K562 (cell line): ENCODE results near the gene STX1B. TPM values are rescaled to one million over a fixed set of nuclear protein-coding genes. Genes with fewer than 3 reads are reported as not detected.
A peak's percentile ranks its signal among the peaks of the same experiment; 100 is the strongest.

Experiments
- ATAC-seq: fragments of 200-7000 bp; cut with Tn5 transposase; 3 replicates; pipeline ENCODE4 v1.9.1; 2020; ENCODE audit warnings: moderate library complexity
- BruUV-seq: library from RNA; stranded (reverse); fragments of 400-500 nt; replicated peaks from 2 replicates; lab custom pipeline; 2021; lab: Mats Ljungman, UMichigan
- CTCF ChIA-PET: fragments of 300-600 bp; formaldehyde crosslinking; extraction: SDS; loops from one replicate; lab custom pipeline; 2021; ENCODE audit warnings: low intra/inter-chr PET ratio; lab: Yijun Ruan, JAX
- POLR2A ChIA-PET: fragments of 300-600, 350-650 bp; sonication (Branson Sonifier 250); formaldehyde crosslinking; extraction: SDS; loops from one replicate; lab custom pipeline; 2021; ENCODE audit warnings: antibody characterized with exemption, inconsistent platforms; lab: Yijun Ruan, JAX
- DNase-seq, 4 experiments: peaks; one replicate each; pipeline versions ENCODE4 v3.0.0 to v3.0.0-alpha.2; 2011 to 2018; ENCODE audit warnings: low spot score in 3 of 4, mixed read lengths in 3 of 4; ENCODE audit errors: extremely low read depth in 1 of 4
- FAIRE-seq: peaks from 2 replicates; lab custom pipeline; 2011; peaks lifted over from hg19 to GRCh38; lab: Jason Lieb, UNC
- H2AFZ ChIP-seq: 2 replicates; pipeline ENCODE4 v1.6.0; 2011; ENCODE audit warnings: low read depth, low read length, control low read depth, inconsistent platforms
- H3K27ac ChIP-seq: fragments of 200-600 bp; 3 replicates; pipeline ENCODE4 v1.8.0; 2011; ENCODE audit warnings: low read depth, mild to moderate bottlenecking, control low read depth, inconsistent platforms, low read length, moderate library complexity, mixed read lengths; ENCODE audit errors: extremely low read depth
- H3K27me3 ChIP-seq, 2 experiments: fragments of 300-600 bp in 1 of 2; 2 replicates in 1 of 2; 3 replicates in 1 of 2; pipeline versions ENCODE4 v1.6.0 to v1.8.0; 2011; ENCODE audit warnings: inconsistent platforms in 2 of 2, low read length in 2 of 2, mild to moderate bottlenecking in 1 of 2, mixed read lengths in 1 of 2, moderate library complexity in 1 of 2; ENCODE audit not compliant: control insufficient read depth in 2 of 2, insufficient read depth in 2 of 2
- H3K36me3 ChIP-seq: fragments of 300-600 bp; 3 replicates; pipeline ENCODE4 v1.8.0; 2011; ENCODE audit warnings: mild to moderate bottlenecking, low read length, inconsistent platforms; ENCODE audit not compliant: control insufficient read depth, insufficient read depth
- H3K4me1 ChIP-seq, 2 experiments: fragments of 200-600 bp in 1 of 2; replicated peaks in 1 of 2; 2 replicates in 1 of 2; 3 replicates in 1 of 2; pipeline versions ENCODE4 v1.5.1 to v1.8.0; 2011; ENCODE audit warnings: inconsistent platforms in 2 of 2, low read length in 2 of 2, mild to moderate bottlenecking in 1 of 2, mixed read lengths in 1 of 2, moderate library complexity in 1 of 2; ENCODE audit not compliant: control insufficient read depth in 2 of 2, insufficient read depth in 2 of 2
- H3K4me2 ChIP-seq: 2 replicates; pipeline ENCODE4 v1.6.1; 2011; ENCODE audit warnings: low read length, control low read depth, inconsistent platforms, mixed read lengths; ENCODE audit not compliant: insufficient read depth
- H3K4me3 ChIP-seq: fragments of 200-600 bp; sonication (generic), shearing (Covaris generic); 2 replicates; pipeline ENCODE4 v1.5.1; 2016; ENCODE audit warnings: control low read depth, inconsistent platforms
- H3K79me2 ChIP-seq: fragments of 200-600 bp; 3 replicates; pipeline ENCODE4 v1.8.0; 2011; ENCODE audit warnings: low read length, inconsistent platforms; ENCODE audit not compliant: control insufficient read depth, insufficient read depth
- H3K9ac ChIP-seq, 2 experiments: 2 replicates each; pipeline versions ENCODE4 v1.6.0 to v1.6.1; 2011; ENCODE audit warnings: low read depth in 2 of 2, low read length in 2 of 2, control low read depth in 1 of 2, inconsistent platforms in 1 of 2, mild to moderate bottlenecking in 1 of 2, mixed read lengths in 1 of 2; ENCODE audit not compliant: insufficient read depth in 1 of 2
- H3K9me1 ChIP-seq: one replicate; pipeline ENCODE4 v1.6.0; 2011; ENCODE audit warnings: inconsistent platforms, mild to moderate bottlenecking, low read length, moderate library complexity; ENCODE audit not compliant: control insufficient read depth, insufficient read depth
- H3K9me3 ChIP-seq: replicated peaks from 2 replicates; pipeline ENCODE4 v1.5.1; 2011; ENCODE audit warnings: low read depth, low read length, inconsistent platforms; ENCODE audit not compliant: control insufficient read depth, insufficient read depth
- H4K20me1 ChIP-seq: replicated peaks from 2 replicates; pipeline ENCODE4 v1.6.1; 2011; ENCODE audit warnings: low read length, inconsistent platforms, mixed read lengths; ENCODE audit not compliant: control insufficient read depth, insufficient read depth
- CREBBP ChIP-seq: IDR thresholded peaks from one replicate; pipeline ENCODE4 v1.6.1; 2012; ENCODE audit warnings: low read depth, mild to moderate bottlenecking, control low read depth, inconsistent platforms, low read length
- ELK3 ChIP-seq: fragments of 450-650 bp; formaldehyde crosslinking; IDR thresholded peaks from 2 replicates; pipeline ENCODE4 v1.4.0; 2020; ENCODE audit warnings: mild to moderate bottlenecking
- HINFP ChIP-seq: fragments of 450-650 bp; conservative IDR thresholded peaks from 2 replicates; pipeline ENCODE4 v1.6.1; 2016; ENCODE audit warnings: missing genetic modification characterization, low read depth, mild to moderate bottlenecking, control low read depth, missing compliant biosample characterization
- MTA3 ChIP-seq: fragments of 450-650 bp; formaldehyde crosslinking; IDR thresholded peaks from 2 replicates; pipeline ENCODE4 v1.6.1; 2017; ENCODE audit warnings: mild to moderate bottlenecking, borderline replicate concordance
- NFATC3 ChIP-seq: fragments of 450-650 bp; IDR thresholded peaks from 2 replicates; pipeline ENCODE4 v1.6.1; 2017; ENCODE audit warnings: mild to moderate bottlenecking
- TAL1 ChIP-seq: fragments of 450-650 bp; IDR thresholded peaks from 2 replicates; pipeline ENCODE4 v1.6.1; 2016; ENCODE audit warnings: mild to moderate bottlenecking
- TSHZ1 ChIP-seq: fragments of 250-450 bp; sonication (Bioruptor Pico); IDR thresholded peaks from 2 replicates; pipeline ENCODE4 v1.4.0; 2020; ENCODE audit warnings: mild to moderate bottlenecking, moderate library complexity
- ZFP1 ChIP-seq: fragments of 450-650 bp; formaldehyde crosslinking; IDR thresholded peaks from 2 replicates; pipeline ENCODE4 v1.4.0; 2020; ENCODE audit warnings: mild to moderate bottlenecking, mixed read lengths
- WGBS: fragments of 100-300 bp; shearing (Covaris generic); methylation state at CpG from one replicate; pipeline ENCODE4 v1.1.6; 2016; ENCODE audit warnings: low coverage, mixed read lengths; ENCODE audit not compliant: insufficient coverage; ENCODE audit errors: missing lambda C conversion rate; 5-methylcytosine and 5-hydroxymethylcytosine counted together
- in situ Hi-C: fragments of 300-500 bp; cut with MboI; formaldehyde crosslinking; loops from 4 replicates; pipeline ENCODE4 v1.15.0; 2018; ENCODE audit warnings: inconsistent platforms, mixed read lengths
- intact Hi-C: fragments of 100-400 bp; cut with micrococcal nuclease; formaldehyde crosslinking; loops from 2 replicates; pipeline ENCODE4 v1.14.2; 2022
- polyA plus RNA-seq, 8 experiments: library from polyadenylated mRNA; depleted of rRNA in 4 of 8; stranded (reverse) in 5 of 8; unstranded in 3 of 8; fragments of >200 nt; fragmentation: Nextera tagmentation in 2 of 8; fragmentation: Illumina TruSeq in 1 of 8; extraction: Ambion mirVana in 2 of 8; extraction: Trizol in 1 of 8; gene quantifications; 2 replicates each; pipeline versions ENCODE4 v1.2.1 to v1.2.3, GENCODE V29; 2011 to 2014; ENCODE audit warnings: inconsistent platforms in 1 of 8, missing spikeins in 1 of 8
- total RNA-seq, 7 experiments: library from RNA; depleted of rRNA in 6 of 7; stranded (reverse); fragments of >200 nt in 6 of 7; fragmentation: Illumina TruSeq in 2 of 7; extraction: Trizol in 2 of 7; gene quantifications; 2 replicates each; pipeline versions ENCODE4 v1.2.1 to v1.2.3, GENCODE V29; 2011 to 2021; ENCODE audit warnings: low replicate concordance in 1 of 7

Gene STX1B
- total and polyA plus RNA-seq, 9 of the 15 experiments (the other 6 are each of a cell fraction or from before 2014, with no cell fraction given) = 0.07 to 2.5 (median 0.86) TPM

- POLR2A ChIA-PET = interaction anchor here (0.6 to 3.9 kb wide), 9 partner anchors 11 to 560 kb away, joined by 3 to 11 read pairs (median 4); no protein-coding TSS in a partner anchor
- ATAC-seq = no peak
- Histone ChIP-seq H3K36me3 (peaks cover 64% of the 10 kb centered on the region; the same call in 2 of the 3 replicates), H3K79me2 (no peaks in the 10 kb centered on the region), H3K4me3 (no peak overlapping the region), H3K4me1 (peaks cover 8 to 19% of the 10 kb centered on the region in 2 experiments; a peak in 4 of 5 replicates), H3K27me3 (no peaks in the 10 kb centered on the region), H4K20me1 (no peaks in the 10 kb centered on the region), H3K9me3 (no peaks in the 10 kb centered on the region), H3K4me2 (peak overlapping the region; percentile 63), H3K9ac (peak overlapping the region in 1 of 2 experiments; percentile 86; a peak in 2 of 4 replicates), H3K27ac (peak overlapping the region; percentile 37; the same call in 2 of the 3 replicates), H3K9me1 (peaks cover 1% of the 10 kb centered on the region), H2AFZ (0 out of 2 replicates have a peak overlapping the region, but pooled peaks have one; percentile 61)
- CTCF ChIA-PET = interaction anchor here (0.6 kb wide), 1 partner anchor 244 kb away, joined by 3 read pairs; the partner anchor contains the start of gene SRCAP
- FAIRE-seq = no peak
- TF ChIP-seq ELK3 (CRISPR knock-in tag) (no peak), TAL1 (no peak), MTA3 (no peak), NFATC3 (no peak), ZFP1 (no peak), CREBBP (no peak), HINFP (tag) (no peak), TSHZ1 (CRISPR knock-in tag) (no peak)
- WGBS = 26% methylated on average over 4 of the region's 4 CpGs
- no peak for DNase-seq
- in situ Hi-C loops (no loop called here), intact Hi-C loops (no loop called here)
- BruUV-seq = no TSS peak
These were observed 68.0 kb downstream of the STX1B start for GRCh38 chr16:30942426-30942806.
